T follicular helper cell (primary cell): ENCODE data around the gene NLK.
"Not testable (repeated sequence)": the region's sequence is repeated elsewhere in the genome, so short reads cannot be mapped to it uniquely, and the experiment has no call there.

ENCODE experiments used
- DNase-seq: peaks from one replicate; pipeline ENCODE4 v3.0.0-alpha.2; 2020; ENCODE audit warnings: low read depth
- total RNA-seq, 2 experiments: gene quantifications; one replicate each; lab custom pipeline; 2026; lab: John Stamatoyannopoulos, UW

The NLK gene
- total RNA-seq = 22.2 to 26.4 reads per million in 2 experiments

GRCh38 chr17:28042657-28042720 is at the start of gene NLK:
NLK (plus strand) TSS chr17:28042677; CDS start chr17:28042874, 197 bp downstream.
- DNase-seq = no peak

- DNase-seq = no peak
Observed at GRCh38 chr17:27993161-27993695, 49.2 kb upstream of the NLK start.

- no peak for DNase-seq
Observed at GRCh38 chr17:27993723-27994310, 48.7 kb upstream of the NLK start.

GRCh38 chr17:27994586-27994985 is 47.9 kb upstream of the NLK start:
- no peak for DNase-seq

- no peak for DNase-seq
Observed at GRCh38 chr17:27995554-27995953, 46.9 kb upstream of the NLK start.

GRCh38 chr17:27996202-27997043 is 46.1 kb upstream of the NLK start:
- DNase-seq = no peak

GRCh38 chr17:27997044-27997401 is 45.5 kb upstream of the NLK start:
- DNase-seq = no peak

- DNase-seq = no peak
Observed at GRCh38 chr17:27997522-27997921, 45.0 kb upstream of the NLK start.

GRCh38 chr17:28001149-28001548 is 41.3 kb upstream of the NLK start:
- DNase-seq = no peak

- no peak for DNase-seq
Observed at GRCh38 chr17:28004344-28004743, 38.1 kb upstream of the NLK start.

GRCh38 chr17:28007925-28008324 is 34.6 kb upstream of the NLK start:
- not testable (repeated sequence) for DNase-seq

- no peak for DNase-seq
Observed at GRCh38 chr17:28008513-28008912, 34.0 kb upstream of the NLK start.

- DNase-seq = no peak
Observed at GRCh38 chr17:28010406-28010805, 32.1 kb upstream of the NLK start.

- DNase-seq = no peak
Observed at GRCh38 chr17:28018439-28019070, 23.9 kb upstream of the NLK start.

- DNase-seq = no peak
Observed at GRCh38 chr17:28020515-28020914, 22.0 kb upstream of the NLK start.

GRCh38 chr17:28029044-28029443 is 13.4 kb upstream of the NLK start:
- no peak for DNase-seq

GRCh38 chr17:28030386-28030785 is 12.1 kb upstream of the NLK start:
- no peak for DNase-seq

- DNase-seq = no peak
Observed at GRCh38 chr17:28031174-28031573, 11.3 kb upstream of the NLK start.

- no peak for DNase-seq
Observed at GRCh38 chr17:28033972-28034714, 8.3 kb upstream of the NLK start.

GRCh38 chr17:28035452-28035851 is 7.0 kb upstream of the NLK start:
- not testable (repeated sequence) for DNase-seq

- DNase-seq = not testable (repeated sequence)
Observed at GRCh38 chr17:28035884-28036283, 6.6 kb upstream of the NLK start.

GRCh38 chr17:28038802-28039201 is 3.7 kb upstream of the NLK start:
- no peak for DNase-seq

- DNase-seq = no peak
Observed at GRCh38 chr17:28039251-28039650, 3.2 kb upstream of the NLK start.
